K562 (cell line): ENCODE results near the gene RAB6B. TPM values are rescaled to one million over a fixed set of nuclear protein-coding genes. Genes with fewer than 3 reads are reported as not detected.

Experiments
- ATAC-seq: fragments of 200-7000 bp; cut with Tn5 transposase; 3 replicates; pipeline ENCODE4 v1.9.1; 2020; ENCODE audit warnings: moderate library complexity
- BruUV-seq: library from RNA; stranded (reverse); fragments of 400-500 nt; replicated peaks from 2 replicates; lab custom pipeline; 2021; lab: Mats Ljungman, UMichigan
- CTCF ChIA-PET: fragments of 300-600 bp; formaldehyde crosslinking; extraction: SDS; loops from one replicate; lab custom pipeline; 2021; ENCODE audit warnings: low intra/inter-chr PET ratio; lab: Yijun Ruan, JAX
- POLR2A ChIA-PET: fragments of 300-600, 350-650 bp; sonication (Branson Sonifier 250); formaldehyde crosslinking; extraction: SDS; loops from one replicate; lab custom pipeline; 2021; ENCODE audit warnings: antibody characterized with exemption, inconsistent platforms; lab: Yijun Ruan, JAX
- DNase-seq, 4 experiments: peaks; one replicate each; pipeline versions ENCODE4 v3.0.0 to v3.0.0-alpha.2; 2011 to 2018; ENCODE audit warnings: low spot score in 3 of 4, mixed read lengths in 3 of 4; ENCODE audit errors: extremely low read depth in 1 of 4
- FAIRE-seq: peaks from 2 replicates; lab custom pipeline; 2011; peaks lifted over from hg19 to GRCh38; lab: Jason Lieb, UNC
- H2AFZ ChIP-seq: 2 replicates; pipeline ENCODE4 v1.6.0; 2011; ENCODE audit warnings: low read depth, low read length, control low read depth, inconsistent platforms
- H3K27ac ChIP-seq: fragments of 200-600 bp; 3 replicates; pipeline ENCODE4 v1.8.0; 2011; ENCODE audit warnings: low read depth, mild to moderate bottlenecking, control low read depth, inconsistent platforms, low read length, moderate library complexity, mixed read lengths; ENCODE audit errors: extremely low read depth
- H3K27me3 ChIP-seq, 2 experiments: fragments of 300-600 bp in 1 of 2; 2 replicates in 1 of 2; 3 replicates in 1 of 2; pipeline versions ENCODE4 v1.6.0 to v1.8.0; 2011; ENCODE audit warnings: inconsistent platforms in 2 of 2, low read length in 2 of 2, mild to moderate bottlenecking in 1 of 2, mixed read lengths in 1 of 2, moderate library complexity in 1 of 2; ENCODE audit not compliant: control insufficient read depth in 2 of 2, insufficient read depth in 2 of 2
- H3K36me3 ChIP-seq: fragments of 300-600 bp; 3 replicates; pipeline ENCODE4 v1.8.0; 2011; ENCODE audit warnings: mild to moderate bottlenecking, low read length, inconsistent platforms; ENCODE audit not compliant: control insufficient read depth, insufficient read depth
- H3K4me1 ChIP-seq, 2 experiments: fragments of 200-600 bp in 1 of 2; replicated peaks in 1 of 2; 2 replicates in 1 of 2; 3 replicates in 1 of 2; pipeline versions ENCODE4 v1.5.1 to v1.8.0; 2011; ENCODE audit warnings: inconsistent platforms in 2 of 2, low read length in 2 of 2, mild to moderate bottlenecking in 1 of 2, mixed read lengths in 1 of 2, moderate library complexity in 1 of 2; ENCODE audit not compliant: control insufficient read depth in 2 of 2, insufficient read depth in 2 of 2
- H3K4me2 ChIP-seq: 2 replicates; pipeline ENCODE4 v1.6.1; 2011; ENCODE audit warnings: low read length, control low read depth, inconsistent platforms, mixed read lengths; ENCODE audit not compliant: insufficient read depth
- H3K4me3 ChIP-seq: fragments of 200-600 bp; sonication (generic), shearing (Covaris generic); 2 replicates; pipeline ENCODE4 v1.5.1; 2016; ENCODE audit warnings: control low read depth, inconsistent platforms
- H3K79me2 ChIP-seq: fragments of 200-600 bp; 3 replicates; pipeline ENCODE4 v1.8.0; 2011; ENCODE audit warnings: low read length, inconsistent platforms; ENCODE audit not compliant: control insufficient read depth, insufficient read depth
- H3K9ac ChIP-seq, 2 experiments: 2 replicates each; pipeline versions ENCODE4 v1.6.0 to v1.6.1; 2011; ENCODE audit warnings: low read depth in 2 of 2, low read length in 2 of 2, control low read depth in 1 of 2, inconsistent platforms in 1 of 2, mild to moderate bottlenecking in 1 of 2, mixed read lengths in 1 of 2; ENCODE audit not compliant: insufficient read depth in 1 of 2
- H3K9me1 ChIP-seq: one replicate; pipeline ENCODE4 v1.6.0; 2011; ENCODE audit warnings: inconsistent platforms, mild to moderate bottlenecking, low read length, moderate library complexity; ENCODE audit not compliant: control insufficient read depth, insufficient read depth
- H3K9me3 ChIP-seq: replicated peaks from 2 replicates; pipeline ENCODE4 v1.5.1; 2011; ENCODE audit warnings: low read depth, low read length, inconsistent platforms; ENCODE audit not compliant: control insufficient read depth, insufficient read depth
- H4K20me1 ChIP-seq: replicated peaks from 2 replicates; pipeline ENCODE4 v1.6.1; 2011; ENCODE audit warnings: low read length, inconsistent platforms, mixed read lengths; ENCODE audit not compliant: control insufficient read depth, insufficient read depth
- ASH1L ChIP-seq: fragments of 450-650 bp; IDR thresholded peaks from 2 replicates; pipeline ENCODE4 v1.6.1; 2018; ENCODE audit warnings: borderline replicate concordance, mild to moderate bottlenecking, low read depth; ENCODE audit not compliant: partially characterized antibody
- FOS ChIP-seq: IDR thresholded peaks from 3 replicates; pipeline ENCODE4 v1.6.1; 2011; ENCODE audit not compliant: insufficient read length; ENCODE audit errors: extremely low read depth
- FOXJ2 ChIP-seq: fragments of 200-800 bp; sonication (Bioruptor generic); IDR thresholded peaks from 2 replicates; pipeline ENCODE4 v1.6.1; 2016; ENCODE audit warnings: missing genetic modification characterization, missing compliant biosample characterization
- KAT8 ChIP-seq: fragments of 450-650 bp; IDR thresholded peaks from 2 replicates; pipeline ENCODE4 v1.6.1; 2016; ENCODE audit warnings: low read depth, mild to moderate bottlenecking
- NFYB ChIP-seq: IDR thresholded peaks from 2 replicates; pipeline ENCODE4 v1.6.1; 2011; ENCODE audit warnings: mild to moderate bottlenecking, moderate library complexity; ENCODE audit not compliant: insufficient read length; ENCODE audit errors: extremely low read depth
- SP2 ChIP-seq: IDR thresholded peaks from 2 replicates; pipeline ENCODE4 v1.6.1; 2011; ENCODE audit warnings: mild to moderate bottlenecking, low read depth, low read length, moderate library complexity; ENCODE audit not compliant: poor library complexity, severe bottlenecking; ENCODE audit errors: extremely low read depth
- TFAM ChIP-seq: fragments of 250-450 bp; sonication (Bioruptor Pico); conservative IDR thresholded peaks from 2 replicates; pipeline ENCODE4 v1.5.0; 2021; ENCODE audit warnings: mild to moderate bottlenecking, moderate library complexity
- WGBS: fragments of 100-300 bp; shearing (Covaris generic); methylation state at CpG from one replicate; pipeline ENCODE4 v1.1.6; 2016; ENCODE audit warnings: low coverage, mixed read lengths; ENCODE audit not compliant: insufficient coverage; ENCODE audit errors: missing lambda C conversion rate; 5-methylcytosine and 5-hydroxymethylcytosine counted together
- in situ Hi-C: fragments of 300-500 bp; cut with MboI; formaldehyde crosslinking; loops from 4 replicates; pipeline ENCODE4 v1.15.0; 2018; ENCODE audit warnings: inconsistent platforms, mixed read lengths
- intact Hi-C: fragments of 100-400 bp; cut with micrococcal nuclease; formaldehyde crosslinking; loops from 2 replicates; pipeline ENCODE4 v1.14.2; 2022
- polyA plus RNA-seq, 8 experiments: library from polyadenylated mRNA; depleted of rRNA in 4 of 8; stranded (reverse) in 5 of 8; unstranded in 3 of 8; fragments of >200 nt; fragmentation: Nextera tagmentation in 2 of 8; fragmentation: Illumina TruSeq in 1 of 8; extraction: Ambion mirVana in 2 of 8; extraction: Trizol in 1 of 8; gene quantifications; 2 replicates each; pipeline versions ENCODE4 v1.2.1 to v1.2.3, GENCODE V29; 2011 to 2014; ENCODE audit warnings: inconsistent platforms in 1 of 8, missing spikeins in 1 of 8
- total RNA-seq, 7 experiments: library from RNA; depleted of rRNA in 6 of 7; stranded (reverse); fragments of >200 nt in 6 of 7; fragmentation: Illumina TruSeq in 2 of 7; extraction: Trizol in 2 of 7; gene quantifications; 2 replicates each; pipeline versions ENCODE4 v1.2.1 to v1.2.3, GENCODE V29; 2011 to 2021; ENCODE audit warnings: low replicate concordance in 1 of 7
- TF ChIP-seq, protein P1 (sequence below): fragments of 450-650 bp; IDR thresholded peaks from 2 replicates; pipeline ENCODE4 v1.6.1; 2016

The RAB6B gene
- total and polyA plus RNA-seq, 9 of the 15 experiments (the other 6 are each of a cell fraction or from before 2014, with no cell fraction given) = 0.60 to 18.1 (median 1.5) TPM

DNA sequence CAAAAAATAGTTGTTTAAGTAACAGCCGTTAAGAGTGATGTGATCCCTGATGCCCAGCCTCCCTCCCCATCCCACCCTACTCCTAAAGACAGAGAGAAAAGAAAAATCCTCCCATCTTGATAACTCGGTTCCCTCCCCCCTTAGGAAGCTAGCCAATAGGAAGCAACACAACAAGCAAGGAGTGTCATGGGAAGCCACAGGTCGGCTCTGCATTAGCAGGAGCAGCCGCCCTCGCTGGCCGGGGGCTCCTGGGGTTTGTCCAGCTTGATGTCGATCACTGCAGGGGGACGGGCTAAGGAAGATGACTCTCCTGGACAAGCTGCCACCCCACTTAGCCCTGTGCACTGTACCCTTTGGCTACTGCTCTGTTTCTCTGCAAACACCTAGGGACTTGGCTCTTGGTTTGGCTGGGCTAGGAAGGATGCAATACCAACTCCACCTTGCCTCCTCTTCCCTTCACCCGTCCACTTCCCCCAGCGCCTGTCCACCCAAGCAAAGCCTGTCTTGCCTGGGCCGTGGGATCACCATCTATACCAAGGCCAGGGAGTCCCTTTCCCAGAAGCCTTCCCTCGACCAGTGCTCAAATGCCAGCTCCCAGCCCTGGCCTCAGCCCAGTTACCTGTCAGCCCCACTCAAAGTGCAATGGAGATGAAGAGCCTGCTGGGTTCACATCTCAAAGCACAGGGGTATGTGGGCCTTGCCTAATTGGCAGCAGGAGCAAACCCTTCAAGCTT, 66.9 kb downstream of the RAB6B start:
- no peaks in the 10 kb centered on the region for H3K79me2 ChIP-seq
- in situ Hi-C loops = no loop called here
- TF ChIP-seq NFYB (peak; percentile 70), TFAM (CRISPR knock-in tag) (no peak), SP2 (peak; percentile 43), ASH1L (peak; percentile 19), KAT8 (no peak), FOXJ2 (no peak), FOS (peak; percentile 53)
- TF ChIP-seq, protein P1, sequence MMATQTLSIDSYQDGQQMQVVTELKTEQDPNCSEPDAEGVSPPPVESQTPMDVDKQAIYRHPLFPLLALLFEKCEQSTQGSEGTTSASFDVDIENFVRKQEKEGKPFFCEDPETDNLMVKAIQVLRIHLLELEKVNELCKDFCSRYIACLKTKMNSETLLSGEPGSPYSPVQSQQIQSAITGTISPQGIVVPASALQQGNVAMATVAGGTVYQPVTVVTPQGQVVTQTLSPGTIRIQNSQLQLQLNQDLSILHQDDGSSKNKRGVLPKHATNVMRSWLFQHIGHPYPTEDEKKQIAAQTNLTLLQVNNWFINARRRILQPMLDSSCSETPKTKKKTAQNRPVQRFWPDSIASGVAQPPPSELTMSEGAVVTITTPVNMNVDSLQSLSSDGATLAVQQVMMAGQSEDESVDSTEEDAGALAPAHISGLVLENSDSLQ = peak; percentile 92
- ChIA-PET POLR2A (interaction anchor here (1.2 to 1.3 kb wide), 2 partner anchors 11 to 15 kb away, joined by 4 to 5 read pairs; no protein-coding TSS in a partner anchor), CTCF (no interaction called here)
- FAIRE-seq (peak; percentile 70), ATAC-seq (peak; percentile 99), DNase-seq (peak; percentile 70 to 82 (median 80))
- H3K9ac ChIP-seq = peak overlapping the region in 1 of 2 experiments; percentile 66; a peak in 1 of 4 replicates
- no TSS peak for BruUV-seq
- no peaks in the 10 kb centered on the region for H3K9me3 ChIP-seq
- no peaks in the 10 kb centered on the region for H4K20me1 ChIP-seq
- WGBS = 14% methylated on average over 11 of the region's 12 CpGs
- no peaks in the 10 kb centered on the region for H3K27me3 ChIP-seq
- no peak overlapping the region for H2AFZ ChIP-seq
- no peak overlapping the region for H3K4me3 ChIP-seq
- peaks cover 14% of the 10 kb centered on the region; the same call in 2 of the 3 replicates for H3K36me3 ChIP-seq
- peaks cover 0 to 5% of the 10 kb centered on the region in 2 experiments; a peak in 2 of 5 replicates for H3K4me1 ChIP-seq
- intact Hi-C loops = no loop called here
- peak overlapping the region; percentile 30; the same call in 1 of the 2 replicates for H3K4me2 ChIP-seq
- no peak overlapping the region for H3K27ac ChIP-seq
- H3K9me1 ChIP-seq = no peaks in the 10 kb centered on the region
